PC-3 (cell line): ENCODE data around the gene DCDC1.

Source experiments
- CTCF ChIP-seq: fragments of 300-600 bp; sonication (generic); conservative IDR thresholded peaks from 2 replicates; pipeline ENCODE4 v1.5.1; 2017; ENCODE audit warnings: antibody characterized with exemption, low read depth, mild to moderate bottlenecking, low read length
- EZH2 ChIP-seq: fragments of 300-600 bp; sonication (generic); IDR thresholded peaks from one replicate; pipeline ENCODE4 v1.6.1; 2017; ENCODE audit warnings: antibody characterized with exemption, mild to moderate bottlenecking, low read length; ENCODE audit not compliant: unreplicated experiment

- no peak for TF ChIP-seq CTCF
- TF ChIP-seq EZH2: no peak
Measured at GRCh38 chr11:31019786-31020185, 349.8 kb downstream of the DCDC1 start.
